ENCODE results near the gene ARID1B. TPM values are rescaled to one million over a fixed set of nuclear protein-coding genes. Genes with fewer than 3 reads are reported as not detected.

ARID1B gene
- total and polyA plus RNA-seq, 2 donors = 36.2 to 213 TPM

GRCh38 chr6:156899532-156900135, 122.5 kb downstream of the ARID1B start:
- Histone ChIP-seq H3K36me3 (ENCODE audit: insufficient read depth) (no peaks in the 10 kb centered on the region), H3K27ac (ENCODE audit: low read depth) (no peak overlapping the region), H3K4me1 (ENCODE audit: insufficient read depth) (no peaks in the 10 kb centered on the region), H3K4me3 (ENCODE audit: low read depth, low read length) (no peak overlapping the region)
- WGBS = 91% methylated on average over 8 of the region's 8 CpGs
- no peak for DNase-seq (ENCODE audit: extremely low spot score)

- no peaks in the 10 kb centered on the region for H3K36me3 ChIP-seq (ENCODE audit: insufficient read depth)
- no peak overlapping the region for H3K27ac ChIP-seq (ENCODE audit: low read depth)
- no peaks in the 10 kb centered on the region for H3K4me1 ChIP-seq (ENCODE audit: insufficient read depth)
- H3K4me3 ChIP-seq (ENCODE audit: low read depth, low read length) = no peak overlapping the region
- DNase-seq (ENCODE audit: extremely low spot score) = no peak
These were observed 123.1 kb downstream of the ARID1B start for GRCh38 chr6:156900292-156900691.

GRCh38 chr6:156901309-156902019, 124.3 kb downstream of the ARID1B start:
- WGBS = 90% methylated on average over 9 of the region's 9 CpGs

DNA sequence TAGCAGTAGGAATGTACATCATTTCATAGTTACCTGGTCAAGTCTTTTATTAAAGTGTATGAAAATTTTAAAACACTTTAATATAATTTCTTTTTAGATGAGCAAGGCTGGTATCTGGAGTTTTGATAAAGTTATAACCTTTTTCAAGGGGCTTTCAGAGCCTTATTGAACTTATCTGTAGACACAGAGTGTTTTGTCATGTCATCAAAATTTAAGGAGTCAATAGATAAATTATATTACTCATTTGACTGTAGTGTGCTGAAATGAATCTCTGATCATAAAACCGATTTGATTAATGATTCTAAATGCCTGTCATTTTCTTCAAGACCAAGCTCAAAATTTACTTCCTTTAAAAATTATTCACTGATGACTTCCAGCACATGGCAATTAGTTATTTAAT, 125.6 kb downstream of the ARID1B start:
- DNase-seq (ENCODE audit: extremely low spot score) = no peak
- no peaks in the 10 kb centered on the region for H3K36me3 ChIP-seq (ENCODE audit: insufficient read depth)
- WGBS = 70% methylated on average over 1 of the region's 1 CpG
- no peak overlapping the region for H3K27ac ChIP-seq (ENCODE audit: low read depth)
- H3K4me3 ChIP-seq (ENCODE audit: low read depth, low read length) = no peak overlapping the region
- no peaks in the 10 kb centered on the region for H3K4me1 ChIP-seq (ENCODE audit: insufficient read depth)

More at GRCh38 chr6:156901309-156902019, 124.3 kb downstream of the ARID1B start:
- Histone ChIP-seq H3K27ac (ENCODE audit: low read depth) (no peak overlapping the region), H3K4me1 (ENCODE audit: insufficient read depth) (no peaks in the 10 kb centered on the region), H3K4me3 (ENCODE audit: low read depth, low read length) (no peak overlapping the region), H3K36me3 (ENCODE audit: insufficient read depth) (no peaks in the 10 kb centered on the region)
- no peak for DNase-seq (ENCODE audit: extremely low spot score)

GRCh38 chr6:156904176-156904967, 127.2 kb downstream of the ARID1B start:
- Histone ChIP-seq H3K4me3 (ENCODE audit: low read depth, low read length) (no peak overlapping the region), H3K27ac (ENCODE audit: low read depth) (no peak overlapping the region), H3K4me1 (ENCODE audit: insufficient read depth) (no peaks in the 10 kb centered on the region), H3K36me3 (ENCODE audit: insufficient read depth) (no peaks in the 10 kb centered on the region)
- 79% methylated on average over 2 of the region's 2 CpGs for WGBS
- DNase-seq (ENCODE audit: extremely low spot score) = no peak

DNA sequence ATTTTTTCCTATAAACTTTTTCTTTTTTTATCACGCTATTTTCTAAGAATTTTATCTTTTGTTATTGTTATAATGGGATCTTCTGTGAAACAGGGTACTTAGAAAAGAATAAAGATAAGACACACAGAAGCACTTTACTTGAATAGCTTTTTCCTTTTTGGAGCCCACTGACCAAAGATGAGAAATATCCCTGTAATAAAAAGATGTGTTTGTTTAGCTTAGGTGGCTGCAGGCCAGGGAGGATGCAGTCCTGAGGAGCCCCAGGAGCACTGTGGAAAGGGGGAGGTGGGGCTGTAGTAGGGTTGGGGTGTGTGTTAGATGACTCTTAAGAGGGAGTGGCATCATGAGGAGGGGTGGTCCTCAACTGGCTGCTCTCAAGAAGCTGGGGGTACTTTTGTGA, 128.6 kb downstream of the ARID1B start:
- WGBS = 30% methylated on average over 1 of the region's 1 CpG
- H3K4me1 ChIP-seq (ENCODE audit: insufficient read depth) = no peaks in the 10 kb centered on the region
- H3K36me3 ChIP-seq (ENCODE audit: insufficient read depth) = no peaks in the 10 kb centered on the region
- no peak overlapping the region for H3K27ac ChIP-seq (ENCODE audit: low read depth)
- H3K4me3 ChIP-seq (ENCODE audit: low read depth, low read length) = no peak overlapping the region
- no peak for DNase-seq (ENCODE audit: extremely low spot score)

DNA sequence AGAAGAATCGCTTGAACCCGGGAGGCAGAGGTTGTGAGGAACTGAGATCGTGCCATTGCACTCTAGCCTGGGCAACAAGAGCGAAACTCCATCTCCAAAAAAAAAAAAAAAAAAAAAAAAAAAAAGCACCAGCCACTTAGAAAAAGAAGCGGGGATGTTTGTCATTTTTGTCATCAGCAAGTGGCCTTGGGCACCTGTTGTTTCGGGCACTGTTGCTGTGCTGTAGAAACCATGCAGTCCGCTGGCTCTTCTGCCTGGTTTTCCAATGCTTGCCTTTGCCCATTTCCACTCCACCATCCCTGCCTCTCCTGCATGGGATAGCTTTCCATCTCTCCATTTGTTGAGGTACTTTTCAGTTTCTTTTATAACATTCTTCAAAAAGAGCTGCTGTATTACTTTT, 129.3 kb downstream of the ARID1B start:
- no peaks in the 10 kb centered on the region for H3K36me3 ChIP-seq (ENCODE audit: insufficient read depth)
- no peak for DNase-seq (ENCODE audit: extremely low spot score)
- 97% methylated on average over 7 of the region's 7 CpGs for WGBS
- H3K4me1 ChIP-seq (ENCODE audit: insufficient read depth) = no peaks in the 10 kb centered on the region
- no peak overlapping the region for H3K4me3 ChIP-seq (ENCODE audit: low read depth, low read length)
- no peak overlapping the region for H3K27ac ChIP-seq (ENCODE audit: low read depth)

GRCh38 chr6:156909212-156910010, 132.2 kb downstream of the ARID1B start:
- WGBS = 79% methylated on average over 10 of the region's 10 CpGs
- Histone ChIP-seq H3K36me3 (ENCODE audit: insufficient read depth) (peaks cover 3% of the 10 kb centered on the region), H3K4me1 (ENCODE audit: insufficient read depth) (no peaks in the 10 kb centered on the region), H3K4me3 (ENCODE audit: low read depth, low read length) (no peak overlapping the region), H3K27ac (ENCODE audit: low read depth) (no peak overlapping the region)
- no peak for DNase-seq (ENCODE audit: extremely low spot score)

- DNase-seq (ENCODE audit: extremely low spot score) = no peak
- H3K27ac ChIP-seq (ENCODE audit: low read depth) = no peak overlapping the region
- H3K4me1 ChIP-seq (ENCODE audit: insufficient read depth) = no peaks in the 10 kb centered on the region
- H3K4me3 ChIP-seq (ENCODE audit: low read depth, low read length) = no peak overlapping the region
- 96% methylated on average over 4 of the region's 4 CpGs for WGBS
- H3K36me3 ChIP-seq (ENCODE audit: insufficient read depth) = peaks cover 3% of the 10 kb centered on the region
These were observed 132.8 kb downstream of the ARID1B start for GRCh38 chr6:156910011-156910334.

DNA sequence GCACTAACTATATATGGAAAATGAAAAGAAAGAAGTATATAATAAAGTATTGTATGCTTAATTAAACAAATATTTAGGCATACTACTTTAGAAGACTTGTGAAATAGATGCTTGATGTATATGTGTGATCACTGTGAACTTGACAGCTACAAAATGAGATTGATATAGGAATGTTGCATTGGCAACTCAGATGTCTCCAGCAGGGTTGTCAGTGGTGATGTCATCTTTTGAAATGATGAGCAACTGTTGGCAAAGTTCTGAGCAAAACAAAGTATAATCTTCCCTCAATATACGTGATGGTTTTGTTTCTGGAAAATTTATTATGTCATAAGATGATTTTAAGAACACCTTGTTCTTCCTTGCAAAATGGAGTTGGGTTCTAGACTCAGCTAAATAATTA, 133.8 kb downstream of the ARID1B start:
- no peak for DNase-seq (ENCODE audit: extremely low spot score)
- H3K4me3 ChIP-seq (ENCODE audit: low read depth, low read length) = no peak overlapping the region
- no peaks in the 10 kb centered on the region for H3K4me1 ChIP-seq (ENCODE audit: insufficient read depth)
- H3K36me3 ChIP-seq (ENCODE audit: insufficient read depth) = peaks cover 3% of the 10 kb centered on the region
- WGBS = 80% methylated on average over 1 of the region's 1 CpG
- no peak overlapping the region for H3K27ac ChIP-seq (ENCODE audit: low read depth)

DNA sequence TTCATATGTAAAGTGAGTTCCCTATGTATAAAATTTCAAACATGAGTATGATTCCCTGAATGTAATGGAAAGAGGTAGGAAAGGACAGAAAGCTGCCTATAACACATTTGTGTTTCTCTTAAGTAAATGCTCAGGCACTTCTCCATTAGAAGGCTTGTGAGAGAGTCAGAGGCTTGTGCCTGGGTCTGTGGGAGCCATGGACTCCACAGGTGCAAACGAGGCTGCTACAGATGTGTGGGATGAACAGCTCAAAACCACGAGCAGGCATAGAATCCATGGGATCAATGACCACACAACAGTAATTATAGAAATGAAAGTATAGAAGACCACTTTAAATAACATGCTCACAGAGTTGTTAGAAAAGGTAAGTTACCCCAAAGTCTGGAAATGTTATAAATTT, 134.4 kb downstream of the ARID1B start:
- H3K36me3 ChIP-seq (ENCODE audit: insufficient read depth) = peaks cover 3% of the 10 kb centered on the region
- no peak for DNase-seq (ENCODE audit: extremely low spot score)
- no peak overlapping the region for H3K4me3 ChIP-seq (ENCODE audit: low read depth, low read length)
- no peaks in the 10 kb centered on the region for H3K4me1 ChIP-seq (ENCODE audit: insufficient read depth)
- WGBS = 81% methylated on average over 2 of the region's 2 CpGs
- H3K27ac ChIP-seq (ENCODE audit: low read depth) = no peak overlapping the region

- H3K4me3 ChIP-seq (ENCODE audit: low read depth, low read length) = no peak overlapping the region
- peaks cover 3% of the 10 kb centered on the region for H3K36me3 ChIP-seq (ENCODE audit: insufficient read depth)
- DNase-seq (ENCODE audit: extremely low spot score) = no peak
- no peak overlapping the region for H3K27ac ChIP-seq (ENCODE audit: low read depth)
- no peaks in the 10 kb centered on the region for H3K4me1 ChIP-seq (ENCODE audit: insufficient read depth)
These were observed 135.3 kb downstream of the ARID1B start for GRCh38 chr6:156912431-156912830.

GRCh38 chr6:156914181-156914580, 137.0 kb downstream of the ARID1B start:
- WGBS = 92% methylated on average over 7 of the region's 7 CpGs
- peaks cover 3% of the 10 kb centered on the region for H3K36me3 ChIP-seq (ENCODE audit: insufficient read depth)
- H3K27ac ChIP-seq (ENCODE audit: low read depth) = no peak overlapping the region
- no peaks in the 10 kb centered on the region for H3K4me1 ChIP-seq (ENCODE audit: insufficient read depth)
- no peak overlapping the region for H3K4me3 ChIP-seq (ENCODE audit: low read depth, low read length)
- no peak for DNase-seq (ENCODE audit: extremely low spot score)

Data from urinary bladder (tissue), 4 donors.